Gastroesophageal sphincter (tissue), 3 donors: ENCODE measurements around the gene ZNF518B.

Source experiments
- CTCF ChIP-seq, 4 experiments: fragments of 200-600 bp in 2 of 4; fragments of 450-650 bp in 2 of 4; sonication (generic) in 1 of 4; IDR thresholded peaks; one replicate each; pipeline ENCODE4 v1.5.1; 2017 to 2019; ENCODE audit warnings: antibody characterized with exemption in 4 of 4, mild to moderate bottlenecking in 2 of 4, moderate library complexity in 2 of 4
- POLR2A ChIP-seq, 2 donors: fragments of 450-650 bp; IDR thresholded peaks; one replicate each; pipeline ENCODE4 v1.6.1; 2017; ENCODE audit warnings: antibody characterized with exemption in 2 of 2, mild to moderate bottlenecking in 2 of 2, moderate library complexity in 1 of 2

GRCh38 chr4:10413177-10413576 is 44.0 kb downstream of the ZNF518B start:
- no peak for TF ChIP-seq POLR2A (IDR thresholded peaks at IDR 0.05)
- TF ChIP-seq CTCF (IDR thresholded peaks at IDR 0.05), result no peak
